GM19438 (cell line): ENCODE measurements around the gene TRAF1.

Experiments used
- ATAC-seq: cut with Tn5 transposase; IDR thresholded peaks from one replicate; pipeline ENCODE4 v1.9.1; 2021; ENCODE audit warnings: low read depth; ENCODE audit not compliant: unreplicated experiment

Gene TRAF1

DNA sequence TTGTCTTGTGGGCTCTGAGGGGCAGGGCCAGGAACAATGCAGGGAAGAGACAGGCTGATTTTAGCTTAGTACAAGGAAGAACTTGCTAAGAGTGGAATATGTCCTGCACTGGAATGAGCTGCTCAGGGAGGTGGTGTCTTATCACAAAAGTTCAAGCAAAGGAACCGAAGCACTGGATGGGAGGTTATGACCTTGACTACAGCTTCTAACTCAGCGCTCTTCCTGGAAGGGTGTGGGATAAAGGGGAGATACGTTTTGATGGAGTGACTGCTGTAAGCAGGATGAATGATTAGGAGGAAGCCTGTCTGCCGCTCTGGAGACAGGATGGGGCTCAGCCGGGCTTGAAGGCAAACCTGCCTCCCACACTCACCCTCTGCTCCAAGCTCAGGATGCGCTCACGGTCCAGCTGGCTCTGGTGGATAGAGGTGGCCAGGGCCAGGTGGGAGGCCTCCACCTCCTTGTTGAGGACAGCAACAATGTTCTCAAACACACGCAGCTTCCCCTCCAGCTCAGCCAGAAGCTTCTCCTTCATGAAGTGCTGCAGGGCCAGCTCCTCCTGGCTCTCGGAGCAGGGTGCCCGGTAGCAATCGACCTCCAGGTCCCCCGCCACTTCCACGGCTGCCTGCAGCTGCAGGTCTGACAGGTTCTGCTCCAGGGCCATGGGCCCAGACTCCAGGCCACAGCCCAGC is 13.5 kb downstream of the TRAF1 start:
- ATAC-seq, result no peak

GRCh38 chr9:120911295-120911837 is 15.2 kb downstream of the TRAF1 start:
- ATAC-seq, result no peak

DNA sequence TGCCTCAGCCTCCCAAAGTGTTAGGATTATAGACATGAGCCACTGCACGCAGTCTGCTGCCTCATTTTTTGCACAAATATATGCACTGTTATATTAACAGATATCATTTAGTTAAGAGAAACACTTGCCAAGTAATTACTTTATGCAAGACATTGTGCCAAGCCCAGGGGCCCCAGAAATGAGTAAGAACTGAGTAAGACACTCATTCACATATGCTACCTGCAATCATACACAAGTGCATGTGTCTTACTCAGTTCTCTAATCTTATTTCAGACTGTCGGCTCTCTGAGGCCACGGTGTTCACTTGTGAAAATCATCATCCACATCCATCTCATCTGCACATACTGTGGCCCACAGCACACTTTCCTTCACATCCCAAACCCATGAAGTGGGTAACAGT is 16.0 kb downstream of the TRAF1 start:
- ATAC-seq, result no peak

DNA sequence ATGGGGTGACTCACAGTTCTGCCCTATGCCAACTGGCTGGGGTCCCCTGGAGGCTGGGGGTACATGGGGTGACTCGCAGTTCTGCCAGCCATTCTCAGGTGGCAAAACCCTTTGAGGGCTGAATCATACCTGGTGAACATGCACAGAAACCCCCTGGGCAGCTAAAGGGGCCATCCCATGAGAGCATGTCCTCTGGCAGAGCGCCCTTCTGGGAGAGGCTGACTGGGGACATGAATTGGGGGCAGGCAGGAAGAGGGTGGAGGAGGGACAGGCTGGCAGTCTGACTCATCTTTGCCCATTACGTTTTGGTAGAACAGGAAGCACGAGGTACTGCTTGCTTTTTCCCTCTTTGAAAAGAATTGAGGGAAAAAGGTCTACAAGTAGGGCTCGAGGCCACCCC is 16.7 kb downstream of the TRAF1 start:
- no peak for ATAC-seq

GRCh38 chr9:120905315-120906164 is 21.1 kb downstream of the TRAF1 start:
- no peak for ATAC-seq

- no peak for ATAC-seq
Measured at GRCh38 chr9:120904978-120905301, 21.7 kb downstream of the TRAF1 start.

DNA sequence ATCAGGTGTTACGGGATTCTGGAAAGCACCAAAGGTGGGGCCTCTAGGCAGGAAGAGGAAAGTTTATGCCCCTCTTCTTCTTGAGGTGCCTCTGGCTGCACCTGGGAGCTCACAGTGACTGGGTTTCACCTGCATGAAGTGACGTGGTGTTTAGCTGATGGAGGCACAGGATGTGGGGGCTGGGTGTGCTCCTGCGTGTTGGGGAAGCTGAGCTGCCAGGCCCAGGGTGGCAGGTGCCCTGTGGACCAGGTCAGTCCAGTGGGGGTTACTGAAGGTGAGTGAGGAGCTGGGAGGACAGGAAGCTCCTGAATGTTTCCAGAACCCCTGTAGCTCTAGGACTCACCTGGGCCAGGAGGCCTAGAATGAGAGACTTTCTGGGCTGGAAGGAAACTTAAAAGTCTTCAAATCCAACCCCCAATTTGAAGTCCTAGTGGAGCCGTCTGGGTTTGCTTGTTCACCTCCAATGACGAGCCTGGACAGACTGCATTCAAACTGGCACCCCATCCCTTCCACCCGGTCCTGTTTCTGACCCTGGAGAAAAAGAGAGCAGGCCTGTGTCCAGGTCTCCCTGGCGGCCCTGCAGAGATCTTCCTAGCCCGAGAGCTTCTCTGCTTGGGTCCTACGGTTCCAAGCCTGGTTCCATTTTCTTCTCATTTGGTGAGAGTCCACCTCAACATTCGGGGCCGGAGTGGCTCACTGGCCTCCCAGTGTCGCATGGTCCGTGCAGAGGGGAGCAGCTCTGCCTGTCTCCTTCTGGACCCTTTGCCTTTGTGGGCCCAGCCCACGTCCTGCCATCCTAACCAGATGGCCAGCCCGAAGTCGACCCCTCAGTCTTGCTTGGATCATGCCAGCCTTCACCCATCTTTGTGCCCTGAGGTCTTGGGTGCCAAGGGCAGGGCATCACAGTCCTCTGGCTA is 22.3 kb downstream of the TRAF1 start:
- ATAC-seq, result no peak

- ATAC-seq, result no peak
Measured at GRCh38 chr9:120902569-120903535, 23.7 kb downstream of the TRAF1 start.

GRCh38 chr9:120901755-120902568 is 24.6 kb downstream of the TRAF1 start:
- ATAC-seq, result no peak

DNA sequence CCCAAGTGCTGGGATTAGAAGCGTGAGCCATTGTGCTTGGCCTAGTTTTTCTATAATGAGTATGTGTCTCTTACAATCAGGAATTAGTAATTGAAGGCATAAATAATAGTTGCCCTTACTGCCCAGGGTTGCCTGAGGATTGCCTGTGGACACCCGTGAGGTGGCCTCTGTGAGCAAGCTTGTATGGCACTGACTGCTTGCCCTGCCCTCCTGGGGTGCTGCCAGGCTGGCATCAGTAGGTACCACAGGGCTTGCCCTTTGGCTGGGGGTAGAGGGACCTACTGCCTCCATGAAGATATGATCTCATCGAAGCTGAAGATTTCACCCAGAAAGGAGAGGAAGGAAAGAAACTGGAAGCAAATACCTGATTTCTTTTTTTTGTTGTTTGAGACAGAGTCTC is 25.8 kb downstream of the TRAF1 start:
- ATAC-seq, result no peak

DNA sequence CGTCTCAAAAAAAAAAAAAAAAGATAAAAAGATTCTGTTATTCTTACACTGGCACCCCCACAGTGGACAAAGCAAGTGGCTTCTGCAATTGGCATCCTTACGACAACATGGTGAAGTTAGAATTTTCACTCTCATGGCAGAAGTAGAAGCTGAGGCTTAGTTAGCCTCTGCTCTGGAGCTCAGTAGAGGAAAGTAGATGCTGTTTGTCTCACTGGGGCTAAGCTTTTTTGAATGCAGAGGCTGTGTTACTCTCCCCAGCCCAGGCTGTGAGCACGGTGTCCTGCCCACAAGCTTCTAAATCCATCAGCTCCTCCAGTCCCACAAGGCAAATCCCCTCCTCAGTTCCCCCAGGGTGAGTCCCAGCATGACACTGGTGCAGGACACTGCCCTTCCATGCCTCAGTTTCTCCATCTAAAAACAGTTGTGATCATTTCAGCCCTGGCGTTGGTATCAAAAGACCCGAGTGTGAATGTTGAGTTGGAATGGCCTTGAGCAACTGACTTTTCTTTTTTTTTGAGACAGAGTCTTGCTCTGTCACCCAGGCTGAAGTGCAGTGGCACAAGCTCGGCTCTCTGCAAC is 27.0 kb downstream of the TRAF1 start:
- no peak for ATAC-seq

- no peak for ATAC-seq
Measured at GRCh38 chr9:120898396-120898795, 28.2 kb downstream of the TRAF1 start.

DNA sequence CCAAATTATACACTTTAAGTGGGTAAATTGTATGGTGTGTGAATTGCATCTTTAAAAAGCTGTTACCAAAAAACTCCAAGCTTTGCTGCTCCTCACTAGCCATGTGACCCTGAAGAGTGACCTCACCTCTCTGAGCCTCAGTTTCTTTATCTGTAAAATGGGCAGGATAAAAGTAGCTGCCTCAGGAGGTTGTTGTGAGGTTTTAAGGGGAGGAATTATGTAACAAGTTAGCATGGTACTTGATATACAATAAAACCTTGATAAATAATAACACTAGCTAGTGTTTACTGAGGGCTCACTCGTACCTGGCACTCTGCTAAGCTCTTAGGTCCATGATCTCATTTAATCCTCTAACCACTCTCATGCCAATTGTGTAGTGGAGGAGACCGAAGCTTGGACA is 30.6 kb downstream of the TRAF1 start:
- no peak for ATAC-seq

- no peak for ATAC-seq
Measured at GRCh38 chr9:120894321-120895148, 32.1 kb downstream of the TRAF1 start.

DNA sequence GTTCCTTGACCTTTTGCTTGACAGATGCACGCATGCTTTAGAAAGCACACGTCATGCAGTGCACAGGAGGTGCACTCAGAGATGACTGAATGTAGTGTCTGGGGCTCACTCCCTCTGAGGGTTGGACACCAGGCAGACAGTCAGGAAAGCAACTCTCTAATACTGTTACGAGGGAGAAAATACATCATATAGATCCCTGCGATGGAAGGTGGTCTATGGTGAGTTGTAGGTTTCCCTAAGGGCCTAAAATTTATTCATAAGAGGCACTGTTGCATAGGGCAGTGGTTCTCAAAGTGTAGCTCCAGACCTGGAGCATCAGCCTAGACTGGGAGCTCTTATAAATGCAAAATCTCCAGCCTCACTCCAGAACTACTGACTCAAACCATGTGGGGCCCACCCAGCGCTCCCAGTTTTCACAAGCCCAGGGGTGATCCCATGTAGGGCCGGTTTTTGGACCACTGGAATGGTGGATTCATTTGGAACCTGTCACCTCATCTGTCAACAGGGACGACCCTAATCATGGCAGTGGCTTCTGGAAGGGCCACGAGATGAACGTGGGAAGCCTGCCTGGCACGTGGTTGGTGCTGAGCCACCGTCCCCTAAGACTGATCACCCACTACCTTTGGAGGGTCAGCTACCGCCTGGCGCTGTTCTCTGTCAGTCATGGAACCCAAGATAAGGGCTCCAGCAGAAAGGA is 32.8 kb downstream of the TRAF1 start:
- ATAC-seq, result no peak

DNA sequence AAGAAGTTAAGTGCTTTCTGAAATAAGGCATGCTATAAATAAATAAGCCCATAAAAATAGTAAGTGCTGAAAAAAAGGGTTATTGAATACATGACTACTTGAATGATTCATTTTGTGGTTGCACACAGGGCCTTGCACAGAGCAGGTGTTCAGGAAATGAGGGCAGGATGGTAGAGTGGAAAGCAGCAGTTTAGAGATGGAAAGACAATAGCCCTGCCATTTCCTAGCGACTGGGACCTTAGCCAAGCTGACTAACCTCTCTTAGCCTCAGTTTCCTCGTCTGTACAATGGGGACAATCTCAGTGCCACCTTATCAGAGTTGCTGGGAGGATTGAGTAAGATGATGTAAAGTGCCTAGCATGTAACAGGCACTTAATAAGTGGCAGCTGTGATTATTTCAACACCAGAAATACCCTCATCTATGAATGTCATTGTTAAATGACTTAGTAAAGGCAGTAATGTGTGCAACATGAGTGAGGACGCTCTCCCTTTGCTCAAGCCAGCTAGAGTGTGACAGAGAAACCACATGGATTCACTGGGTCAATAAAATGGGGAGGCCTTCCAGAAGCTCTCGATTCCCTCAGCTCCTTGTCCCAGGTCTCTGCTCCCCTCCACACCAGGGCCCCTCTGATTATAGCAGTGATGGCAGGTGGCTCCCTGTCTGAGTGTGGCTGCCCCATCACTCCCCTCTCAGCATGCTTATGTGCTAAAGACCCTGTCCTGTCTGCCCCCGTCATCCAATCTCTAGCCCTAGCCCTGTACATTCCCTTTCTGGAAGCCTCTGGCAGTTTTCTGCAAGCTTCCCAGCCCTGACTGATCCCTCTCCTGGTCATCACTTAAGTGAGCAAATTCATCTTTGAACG is 33.6 kb downstream of the TRAF1 start:
- ATAC-seq, result peak; percentile 53
